ENCODE data around the gene CFAP97.

- TF ChIP-seq CTCF (IDR thresholded peaks at IDR 0.05) (no peak), EZH2 (IDR thresholded peaks at IDR 0.05; ENCODE audit: borderline replicate concordance, insufficient read depth, low read depth, low read length, poor library complexity, severe bottlenecking) (no peak)
Observed at GRCh38 chr4:185124006-185124405, 79.8 kb downstream of the CFAP97 start.
